Large intestine (tissue), 3 donors: ENCODE data around the gene NEGR1. TPM values are rescaled to one million over a fixed set of nuclear protein-coding genes. Genes with fewer than 3 reads are reported as not detected.

Source experiments
- DNase-seq, 2 donors: peaks; one replicate each; pipeline versions ENCODE4 v3.0.0 to v3.0.0-alpha.2; 2013
- H3K27ac ChIP-seq: one replicate; pipeline ENCODE4 v1.5.1; 2013; ENCODE audit warnings: low read length
- H3K27me3 ChIP-seq: 2 replicates; pipeline ENCODE4 v1.6.1; 2013; ENCODE audit warnings: low read length; ENCODE audit not compliant: control insufficient read depth, insufficient read depth
- H3K36me3 ChIP-seq: 2 replicates; pipeline ENCODE4 v1.6.1; 2013; ENCODE audit warnings: low read length; ENCODE audit not compliant: control insufficient read depth, insufficient read depth
- H3K4me1 ChIP-seq: one replicate; pipeline ENCODE4 v1.6.1; 2013; ENCODE audit warnings: low read length; ENCODE audit not compliant: control insufficient read depth, insufficient read depth
- H3K4me3 ChIP-seq: one replicate; pipeline ENCODE4 v1.5.1; 2013; ENCODE audit warnings: low read length
- H3K9me3 ChIP-seq: one replicate; pipeline ENCODE4 v1.6.1; 2013; ENCODE audit warnings: mild to moderate bottlenecking, low read depth, low read length, moderate library complexity; ENCODE audit not compliant: control insufficient read depth
- WGBS: methylation state at CpG from one replicate; pipeline ENCODE4 v1.1.5; 2013; ENCODE audit warnings: low lambda C conversion rate; ENCODE audit not compliant: insufficient coverage; 5-methylcytosine and 5-hydroxymethylcytosine counted together
- polyA plus RNA-seq: library from polyadenylated mRNA; unstranded; fragments of 120-200 nt; gene quantifications from one replicate; pipeline ENCODE4 v1.2.1, GENCODE V29; 2013

Gene NEGR1
- polyA plus RNA-seq, 1 donor = 9.9 TPM

DNA sequence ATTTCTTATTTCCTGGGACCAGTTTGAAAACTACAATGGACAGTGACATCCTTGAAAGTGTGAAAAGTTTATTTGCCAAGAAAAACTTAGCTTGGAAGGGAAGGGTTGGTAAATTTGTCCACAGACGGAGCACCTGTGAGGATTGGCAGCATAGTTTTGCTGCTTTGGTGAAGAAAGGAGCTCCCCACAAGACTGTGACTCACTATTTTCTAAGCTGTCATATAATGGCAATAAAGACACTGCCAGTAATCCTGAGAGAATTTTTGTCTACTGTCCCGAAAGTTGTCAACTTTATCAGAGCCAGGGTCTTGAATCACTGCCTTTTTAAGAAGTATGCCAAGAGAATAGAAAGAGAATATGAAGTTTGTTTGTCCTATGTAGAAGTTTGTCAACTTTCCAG, 230.8 kb downstream of the NEGR1 start:
- Histone ChIP-seq H3K27ac (no peak overlapping the region), H3K4me1 (no peaks in the 10 kb centered on the region), H3K27me3 (no peaks in the 10 kb centered on the region), H3K36me3 (no peaks in the 10 kb centered on the region), H3K4me3 (no peak overlapping the region), H3K9me3 (no peaks in the 10 kb centered on the region)
- no peak for DNase-seq
- WGBS = 20% methylated on average over 1 of the region's 2 CpGs

DNA sequence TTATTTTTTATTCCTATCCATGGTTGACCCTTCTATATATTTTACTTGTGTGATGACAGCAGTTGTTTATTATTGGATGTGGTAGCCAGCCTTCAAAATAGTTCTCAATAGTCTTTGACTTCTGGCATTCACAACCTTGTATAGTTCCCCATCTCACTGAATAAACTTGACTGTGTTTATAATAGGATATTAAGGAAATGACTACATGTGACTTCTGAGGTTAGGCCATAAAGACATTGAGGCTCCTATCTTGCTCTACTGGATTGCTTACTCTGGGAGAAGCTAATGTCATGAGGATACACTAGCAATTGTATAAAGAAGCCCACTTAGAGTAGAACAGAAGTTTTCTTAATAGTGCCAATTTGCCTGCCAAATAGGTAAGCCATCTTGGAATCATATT, 231.8 kb downstream of the NEGR1 start:
- H3K36me3 ChIP-seq = no peaks in the 10 kb centered on the region
- H3K27me3 ChIP-seq = no peaks in the 10 kb centered on the region
- H3K4me1 ChIP-seq = no peaks in the 10 kb centered on the region
- no peaks in the 10 kb centered on the region for H3K9me3 ChIP-seq
- H3K4me3 ChIP-seq = no peak overlapping the region
- no peak for DNase-seq
- no peak overlapping the region for H3K27ac ChIP-seq

DNA sequence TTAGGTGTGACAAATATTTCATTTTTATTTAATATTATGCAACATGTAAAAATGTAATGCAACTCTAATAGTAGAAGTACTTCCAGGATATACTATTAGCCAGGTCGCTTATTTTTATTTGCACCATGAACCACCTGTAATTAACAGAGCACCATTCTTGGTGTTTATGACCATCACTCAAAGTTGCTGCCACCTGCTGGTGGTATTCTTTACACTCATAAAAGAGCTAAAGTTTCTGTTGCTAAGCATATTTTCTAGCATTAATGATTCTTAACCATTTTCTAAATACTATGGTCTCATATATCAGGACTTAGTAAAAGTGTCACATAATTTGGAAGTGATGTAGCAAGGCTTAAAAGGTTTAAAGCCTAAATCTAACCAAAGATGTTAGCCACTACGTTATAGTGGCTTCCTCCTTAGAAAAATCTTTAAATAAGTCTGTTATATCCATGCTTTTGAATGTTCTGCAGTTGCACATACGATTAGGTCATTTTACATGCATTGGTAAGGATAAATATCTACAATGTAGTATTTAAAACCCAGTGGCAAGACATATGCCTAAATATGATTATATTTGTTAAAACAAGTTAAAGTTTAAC, 244.5 kb downstream of the NEGR1 start:
- H3K36me3 ChIP-seq = no peaks in the 10 kb centered on the region
- H3K4me1 ChIP-seq = no peaks in the 10 kb centered on the region
- no peaks in the 10 kb centered on the region for H3K27me3 ChIP-seq
- H3K27ac ChIP-seq = no peak overlapping the region
- WGBS = 43% methylated on average over 2 of the region's 3 CpGs
- H3K4me3 ChIP-seq = no peak overlapping the region
- H3K9me3 ChIP-seq = no peaks in the 10 kb centered on the region
- peak; percentile 3 to 8 for DNase-seq

DNA sequence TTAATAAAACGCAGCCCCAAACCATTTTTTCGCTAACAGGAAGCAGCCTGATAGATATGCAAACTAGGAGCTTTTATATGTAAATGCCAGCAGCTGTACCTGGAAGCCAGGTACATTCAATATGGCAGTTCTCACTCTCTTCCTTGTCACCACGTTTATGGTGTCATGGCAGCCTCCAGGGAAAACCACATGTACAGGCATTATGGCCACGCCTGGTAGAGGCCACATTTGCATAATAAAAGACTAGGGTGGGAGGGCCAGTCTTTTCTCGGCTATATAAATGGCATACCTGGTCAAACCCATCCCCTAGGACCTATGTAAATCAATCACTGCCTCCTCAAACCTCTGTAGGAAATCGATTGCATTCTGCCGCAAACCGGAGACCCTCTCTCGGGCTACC, 247.5 kb downstream of the NEGR1 start:
- WGBS = 100% methylated on average over 2 of the region's 9 CpGs
- Histone ChIP-seq H3K27me3 (no peaks in the 10 kb centered on the region), H3K36me3 (no peaks in the 10 kb centered on the region), H3K4me3 (no peak overlapping the region), H3K9me3 (no peaks in the 10 kb centered on the region), H3K4me1 (no peaks in the 10 kb centered on the region), H3K27ac (no peak overlapping the region)
- DNase-seq = no peak

DNA sequence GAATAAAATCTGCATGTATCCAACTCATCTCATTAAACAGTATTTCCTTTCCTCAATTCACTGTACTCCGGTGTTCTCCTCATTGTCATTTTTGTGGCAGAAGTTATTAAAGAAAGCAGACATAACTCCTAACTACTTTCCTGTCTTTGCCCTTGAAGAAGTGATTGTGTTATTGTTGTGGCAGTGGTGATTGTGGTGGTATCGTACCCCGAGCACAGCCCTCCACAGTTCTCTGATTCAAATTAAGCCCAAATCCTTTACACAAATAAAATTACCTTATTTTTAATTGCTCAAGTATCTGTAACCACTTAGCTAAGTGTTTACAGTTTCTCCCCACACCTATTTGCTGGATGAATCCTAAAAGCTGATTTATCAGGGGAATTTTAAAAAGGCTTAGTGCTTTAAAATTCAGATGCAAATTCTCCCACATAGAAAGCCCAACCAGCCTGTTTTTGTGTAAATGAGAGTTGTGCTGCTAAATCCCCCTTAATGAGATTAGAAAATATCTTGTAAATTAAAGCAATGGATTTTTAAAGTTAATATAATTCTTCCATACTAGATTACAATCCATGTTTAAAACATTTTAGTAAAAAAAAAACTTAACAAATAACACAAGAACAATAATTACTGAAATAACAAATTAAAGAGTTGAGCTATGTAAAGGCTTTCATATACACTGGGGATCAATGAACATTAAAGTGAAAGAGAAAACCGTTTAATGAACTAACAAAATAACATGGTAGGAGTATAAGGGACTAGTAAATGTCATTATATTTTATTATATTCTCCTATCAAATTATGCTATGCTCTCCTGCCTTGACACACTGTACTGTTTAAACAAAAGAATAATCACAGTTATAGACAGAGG, 259.0 kb downstream of the NEGR1 start:
- Histone ChIP-seq H3K27me3 (no peaks in the 10 kb centered on the region), H3K27ac (no peak overlapping the region), H3K36me3 (no peaks in the 10 kb centered on the region), H3K4me3 (no peak overlapping the region), H3K4me1 (no peaks in the 10 kb centered on the region), H3K9me3 (no peaks in the 10 kb centered on the region)
- WGBS = 80% methylated on average over 1 of the region's 4 CpGs
- DNase-seq = no peak

DNA sequence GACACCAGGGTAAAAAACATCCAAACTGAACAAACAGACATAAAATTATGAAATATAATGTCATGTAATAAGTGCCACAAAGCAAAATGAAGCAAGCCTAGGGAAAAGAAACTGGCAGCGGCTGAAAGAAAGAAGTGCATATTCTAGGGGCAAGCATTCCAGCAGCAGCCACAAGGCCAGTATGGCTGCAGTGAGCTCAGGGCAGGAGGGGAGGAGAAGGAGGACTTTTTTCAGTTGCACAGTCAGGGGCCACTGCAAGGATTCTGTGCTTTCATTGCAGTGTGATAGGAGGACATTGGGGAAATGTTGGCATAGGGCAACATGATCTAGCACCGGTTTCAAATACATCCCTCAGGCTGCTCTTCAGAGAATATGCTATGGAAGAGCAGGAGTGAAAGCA, 263.8 kb downstream of the NEGR1 start:
- Histone ChIP-seq H3K4me3 (no peak overlapping the region), H3K36me3 (no peaks in the 10 kb centered on the region)

DNA sequence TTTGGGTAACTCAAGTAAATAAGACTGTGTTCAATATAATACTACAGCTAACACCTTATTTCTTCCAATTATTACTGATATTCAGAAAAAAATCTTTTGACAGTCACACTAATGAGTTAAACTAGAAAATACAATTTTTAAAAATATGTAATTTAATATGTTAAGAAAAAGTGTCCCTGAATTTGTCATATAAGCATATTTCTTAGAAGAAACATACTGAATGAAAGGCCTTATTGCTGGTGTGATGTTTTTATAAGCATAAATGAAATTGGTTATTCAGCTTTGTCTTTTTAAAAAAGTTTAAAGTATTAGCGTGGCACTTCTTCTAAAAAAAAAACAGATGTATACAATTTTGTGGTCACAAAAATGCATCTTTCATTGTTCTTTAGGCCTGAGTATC, 267.3 kb downstream of the NEGR1 start:
- Histone ChIP-seq H3K4me1 (no peaks in the 10 kb centered on the region), H3K36me3 (no peaks in the 10 kb centered on the region), H3K9me3 (no peaks in the 10 kb centered on the region), H3K27ac (no peak overlapping the region), H3K27me3 (no peaks in the 10 kb centered on the region), H3K4me3 (no peak overlapping the region)
- no peak for DNase-seq
- 100% methylated on average over 1 of the region's 1 CpG for WGBS

More for the DNA sequence above, 263.8 kb downstream of the NEGR1 start:
- no peak overlapping the region for H3K27ac ChIP-seq
- DNase-seq = no peak
- H3K27me3 ChIP-seq = no peaks in the 10 kb centered on the region
- H3K9me3 ChIP-seq = no peaks in the 10 kb centered on the region
- no peaks in the 10 kb centered on the region for H3K4me1 ChIP-seq
- WGBS = no CpG with 5 or more reads among the region's 2 CpGs

DNA sequence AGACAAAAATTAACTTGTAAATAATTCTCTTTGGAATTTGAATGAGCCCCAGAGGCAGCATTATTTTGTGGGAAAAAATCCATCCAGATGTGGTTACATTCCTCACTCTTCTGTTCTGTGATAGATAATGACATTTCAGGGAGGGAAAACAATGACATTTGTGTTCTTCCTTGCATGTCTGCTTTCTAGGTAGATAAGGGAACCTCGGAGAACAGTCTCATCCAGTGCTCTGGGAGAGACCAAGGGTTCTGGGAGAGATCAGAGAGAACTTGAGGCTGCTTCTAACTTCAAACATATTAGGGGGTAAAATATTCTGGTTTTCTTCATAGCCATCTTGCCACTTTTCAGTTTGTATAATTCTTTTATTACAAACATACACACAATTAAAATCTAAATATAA, 269.2 kb downstream of the NEGR1 start:
- no CpG with 5 or more reads among the region's 1 CpG for WGBS
- Histone ChIP-seq H3K4me3 (no peak overlapping the region), H3K9me3 (no peaks in the 10 kb centered on the region)

DNA sequence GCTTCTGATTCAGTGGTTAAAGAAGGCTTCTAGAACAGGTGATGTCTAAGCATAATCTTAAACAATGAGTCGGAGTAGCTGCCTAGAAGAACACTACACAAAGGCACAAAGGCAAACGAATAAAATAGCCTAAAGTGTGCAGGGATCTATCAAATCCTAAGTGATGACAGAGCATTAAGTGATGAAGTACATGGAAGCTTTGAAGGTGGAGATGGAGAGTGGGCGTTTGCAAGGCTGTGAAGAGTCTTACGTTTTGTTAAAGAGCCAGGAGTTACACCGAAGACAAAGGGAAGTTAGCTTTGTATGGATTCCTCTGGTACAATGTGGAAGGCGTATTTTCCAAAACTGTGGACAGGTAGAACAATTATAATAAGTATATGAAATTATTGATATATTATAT, 270.6 kb downstream of the NEGR1 start:
- Histone ChIP-seq H3K36me3 (no peaks in the 10 kb centered on the region), H3K27ac (no peak overlapping the region), H3K27me3 (no peaks in the 10 kb centered on the region), H3K4me3 (no peak overlapping the region), H3K4me1 (no peaks in the 10 kb centered on the region), H3K9me3 (no peaks in the 10 kb centered on the region)
- DNase-seq = no peak
- WGBS = 82% methylated on average over 4 of the region's 6 CpGs

More for the DNA sequence above, 269.2 kb downstream of the NEGR1 start:
- no peak for DNase-seq
- H3K36me3 ChIP-seq = no peaks in the 10 kb centered on the region
- H3K27me3 ChIP-seq = no peaks in the 10 kb centered on the region
- H3K4me1 ChIP-seq = no peaks in the 10 kb centered on the region
- no peak overlapping the region for H3K27ac ChIP-seq

DNA sequence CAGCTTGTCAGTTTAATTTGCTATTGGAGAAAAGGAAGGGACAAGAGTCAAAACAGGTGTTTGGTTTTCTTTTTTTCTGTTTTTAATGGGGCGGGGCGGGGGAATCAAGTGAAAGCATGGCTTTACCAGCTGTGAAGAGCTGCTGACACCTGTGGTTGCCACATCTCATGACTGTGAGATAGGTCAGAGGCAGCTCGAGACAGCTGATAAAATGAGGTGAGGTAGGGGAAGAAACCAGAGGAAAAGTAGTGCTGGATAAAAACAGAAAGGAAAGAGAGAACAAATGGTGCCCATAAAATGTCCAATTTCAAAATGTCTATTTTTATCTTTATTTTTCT, 272.3 kb downstream of the NEGR1 start:
- no peaks in the 10 kb centered on the region for H3K36me3 ChIP-seq
- no peak overlapping the region for H3K4me3 ChIP-seq
- WGBS = 17% methylated on average over 1 of the region's 3 CpGs
- no peak for DNase-seq
- no peaks in the 10 kb centered on the region for H3K4me1 ChIP-seq
- H3K27me3 ChIP-seq = no peaks in the 10 kb centered on the region
- no peaks in the 10 kb centered on the region for H3K9me3 ChIP-seq
- no peak overlapping the region for H3K27ac ChIP-seq
